ENCODE measurements around the gene LCN1.
"Not testable (repeated sequence)": the region's sequence is repeated elsewhere in the genome, so short reads cannot be mapped to it uniquely, and the experiment has no call there.

LCN1 gene

DNA sequence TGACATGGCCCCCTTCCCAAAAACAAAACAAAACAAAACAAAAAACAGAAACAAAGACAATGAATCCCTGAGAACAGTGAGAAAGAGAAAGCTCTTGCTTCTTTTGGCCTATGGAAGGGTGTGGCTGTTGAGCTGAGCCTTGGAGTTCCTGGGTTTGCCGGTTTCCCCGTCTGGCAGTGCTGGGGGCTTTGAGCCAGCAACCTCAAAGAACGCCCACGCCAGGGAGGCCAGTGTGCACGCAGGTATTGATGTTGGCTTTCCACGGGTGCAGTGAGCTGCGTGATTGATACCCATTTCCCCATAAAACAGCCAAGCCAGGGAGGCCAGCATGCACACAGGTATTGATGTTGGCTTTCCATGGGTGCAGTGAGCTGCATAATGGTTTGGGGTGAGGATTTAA lies 8.3 kb upstream of the LCN1 start:
- H3K9ac ChIP-seq (ENCODE audit: low read length): no peak overlapping the region
- no peaks in the 10 kb centered on the region for H4K20me1 ChIP-seq (ENCODE audit: insufficient read depth, low read length)
- H3K4me2 ChIP-seq (ENCODE audit: low read depth, low read length): no peak overlapping the region
- H3K27me3 ChIP-seq (replicated peaks; ENCODE audit: insufficient read depth, low read length): peaks cover 10% of the 10 kb centered on the region
- H3K9me2 ChIP-seq (replicated peaks; ENCODE audit: insufficient read depth, low read length): no peaks in the 10 kb centered on the region
- TF ChIP-seq, protein P1, sequence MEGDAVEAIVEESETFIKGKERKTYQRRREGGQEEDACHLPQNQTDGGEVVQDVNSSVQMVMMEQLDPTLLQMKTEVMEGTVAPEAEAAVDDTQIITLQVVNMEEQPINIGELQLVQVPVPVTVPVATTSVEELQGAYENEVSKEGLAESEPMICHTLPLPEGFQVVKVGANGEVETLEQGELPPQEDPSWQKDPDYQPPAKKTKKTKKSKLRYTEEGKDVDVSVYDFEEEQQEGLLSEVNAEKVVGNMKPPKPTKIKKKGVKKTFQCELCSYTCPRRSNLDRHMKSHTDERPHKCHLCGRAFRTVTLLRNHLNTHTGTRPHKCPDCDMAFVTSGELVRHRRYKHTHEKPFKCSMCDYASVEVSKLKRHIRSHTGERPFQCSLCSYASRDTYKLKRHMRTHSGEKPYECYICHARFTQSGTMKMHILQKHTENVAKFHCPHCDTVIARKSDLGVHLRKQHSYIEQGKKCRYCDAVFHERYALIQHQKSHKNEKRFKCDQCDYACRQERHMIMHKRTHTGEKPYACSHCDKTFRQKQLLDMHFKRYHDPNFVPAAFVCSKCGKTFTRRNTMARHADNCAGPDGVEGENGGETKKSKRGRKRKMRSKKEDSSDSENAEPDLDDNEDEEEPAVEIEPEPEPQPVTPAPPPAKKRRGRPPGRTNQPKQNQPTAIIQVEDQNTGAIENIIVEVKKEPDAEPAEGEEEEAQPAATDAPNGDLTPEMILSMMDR (IDR thresholded peaks at IDR 0.05; ENCODE audit: low read length): no peak
- TF ChIP-seq EZH2 (optimal IDR thresholded peaks at IDR 0.05; ENCODE audit: low read depth, low read length) (no peak), EZH2phosphoT487 (IDR thresholded peaks at IDR 0.05; ENCODE audit: low read length) (no peak)
- H3K36me3 ChIP-seq (replicated peaks; ENCODE audit: insufficient read depth, low read length): no peaks in the 10 kb centered on the region
- no peaks in the 10 kb centered on the region for H3K79me2 ChIP-seq (ENCODE audit: low read length)
- DNase-seq: no peak
- H3K9me3 ChIP-seq (replicated peaks; ENCODE audit: insufficient read depth, low read length): no peaks in the 10 kb centered on the region
- no peak overlapping the region for H3K27ac ChIP-seq (ENCODE audit: low read length)
- H2AFZ ChIP-seq (ENCODE audit: low read length): no peak overlapping the region
- no peaks in the 10 kb centered on the region; the same call in 1 of the 2 replicates for H3F3A ChIP-seq (ENCODE audit: insufficient read depth, low read length)
- H3K4me1 ChIP-seq (ENCODE audit: low read length): peaks cover 14% of the 10 kb centered on the region
- H3K4me3 ChIP-seq (ENCODE audit: low read length): no peak overlapping the region

DNA sequence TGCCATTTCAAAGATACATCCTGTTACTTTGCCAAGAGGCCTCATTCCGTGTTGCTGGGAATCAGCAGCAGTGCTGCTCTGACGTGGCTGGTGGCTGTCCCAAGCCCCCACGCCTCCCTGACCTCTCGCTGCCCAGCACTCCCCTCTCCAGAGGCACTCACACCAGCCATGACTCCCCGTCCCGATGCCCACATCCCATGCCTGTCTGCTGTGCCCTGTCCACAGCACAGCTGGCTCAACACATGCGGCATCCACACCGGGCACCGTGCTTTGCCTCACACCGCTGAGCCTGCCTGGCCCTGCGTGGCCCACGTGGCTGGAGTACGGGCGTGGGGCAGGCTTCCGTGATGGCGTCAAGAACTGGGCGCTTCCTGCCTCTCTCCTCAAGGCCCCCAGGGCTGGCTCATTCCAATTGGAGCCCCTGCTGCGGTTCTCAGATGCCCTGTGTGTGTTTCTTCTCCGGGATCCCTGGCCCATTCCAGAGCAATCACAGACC lies 7.8 kb upstream of the LCN1 start:
- Histone ChIP-seq H2AFZ (ENCODE audit: low read length) (no peak overlapping the region), H3K4me2 (ENCODE audit: low read depth, low read length) (no peak overlapping the region), H3K9ac (ENCODE audit: low read length) (no peak overlapping the region), H3K4me1 (ENCODE audit: low read length) (peaks cover 14% of the 10 kb centered on the region), H3F3A (ENCODE audit: insufficient read depth, low read length) (no peaks in the 10 kb centered on the region; the same call in 1 of the 2 replicates), H3K4me3 (ENCODE audit: low read length) (no peak overlapping the region), H3K27me3 (replicated peaks; ENCODE audit: insufficient read depth, low read length) (peaks cover 13% of the 10 kb centered on the region), H3K9me2 (replicated peaks; ENCODE audit: insufficient read depth, low read length) (no peaks in the 10 kb centered on the region), H3K27ac (ENCODE audit: low read length) (no peak overlapping the region), H3K9me3 (replicated peaks; ENCODE audit: insufficient read depth, low read length) (no peaks in the 10 kb centered on the region), H3K79me2 (ENCODE audit: low read length) (no peaks in the 10 kb centered on the region), H4K20me1 (ENCODE audit: insufficient read depth, low read length) (no peaks in the 10 kb centered on the region), H3K36me3 (replicated peaks; ENCODE audit: insufficient read depth, low read length) (no peaks in the 10 kb centered on the region)
- DNase-seq: no peak
- TF ChIP-seq, protein P1 (IDR thresholded peaks at IDR 0.05; ENCODE audit: low read length): no peak
- TF ChIP-seq EZH2 (optimal IDR thresholded peaks at IDR 0.05; ENCODE audit: low read depth, low read length) (no peak), EZH2phosphoT487 (IDR thresholded peaks at IDR 0.05; ENCODE audit: low read length) (no peak)

- H3K36me3 ChIP-seq (replicated peaks; ENCODE audit: insufficient read depth, low read length); H3K27ac ChIP-seq (ENCODE audit: low read length); H3K9ac ChIP-seq (ENCODE audit: low read length); H3K9me3 ChIP-seq (replicated peaks; ENCODE audit: insufficient read depth, low read length); H2AFZ ChIP-seq (ENCODE audit: low read length); H3K79me2 ChIP-seq (ENCODE audit: low read length); H4K20me1 ChIP-seq (ENCODE audit: insufficient read depth, low read length); H3F3A ChIP-seq (ENCODE audit: insufficient read depth, low read length); H3K4me3 ChIP-seq (ENCODE audit: low read length); H3K4me2 ChIP-seq (ENCODE audit: low read depth, low read length); DNase-seq; H3K9me2 ChIP-seq (replicated peaks; ENCODE audit: insufficient read depth, low read length): not testable (repeated sequence)
- H3K27me3 ChIP-seq (replicated peaks; ENCODE audit: insufficient read depth, low read length): peaks cover 13% of the 10 kb centered on the region
- H3K4me1 ChIP-seq (ENCODE audit: low read length): peaks cover 14% of the 10 kb centered on the region
Observed at GRCh38 chr9:135513906-135514305, 7.3 kb upstream of the LCN1 start.

- Histone ChIP-seq H4K20me1 (ENCODE audit: insufficient read depth, low read length) (no peaks in the 10 kb centered on the region), H3K4me2 (ENCODE audit: low read depth, low read length) (no peak overlapping the region), H3F3A (ENCODE audit: insufficient read depth, low read length) (no peaks in the 10 kb centered on the region; the same call in 1 of the 2 replicates), H3K36me3 (replicated peaks; ENCODE audit: insufficient read depth, low read length) (no peaks in the 10 kb centered on the region), H3K4me3 (ENCODE audit: low read length) (no peak overlapping the region), H3K9me3 (replicated peaks; ENCODE audit: insufficient read depth, low read length) (no peaks in the 10 kb centered on the region), H3K9me2 (replicated peaks; ENCODE audit: insufficient read depth, low read length) (no peaks in the 10 kb centered on the region), H3K27ac (ENCODE audit: low read length) (no peak overlapping the region), H3K4me1 (ENCODE audit: low read length) (peaks cover 14% of the 10 kb centered on the region), H3K9ac (ENCODE audit: low read length) (no peak overlapping the region), H3K27me3 (replicated peaks; ENCODE audit: insufficient read depth, low read length) (peaks cover 16% of the 10 kb centered on the region), H3K79me2 (ENCODE audit: low read length) (no peaks in the 10 kb centered on the region), H2AFZ (ENCODE audit: low read length) (no peak overlapping the region)
- TF ChIP-seq EZH2 (optimal IDR thresholded peaks at IDR 0.05; ENCODE audit: low read depth, low read length) (no peak), EZH2phosphoT487 (IDR thresholded peaks at IDR 0.05; ENCODE audit: low read length) (no peak)
- TF ChIP-seq, protein P1 (IDR thresholded peaks at IDR 0.05; ENCODE audit: low read length): no peak
- DNase-seq: no peak
Observed at GRCh38 chr9:135514342-135515082, 6.7 kb upstream of the LCN1 start.

All from MM.1S (cell line).